WTC11 (cell line): ENCODE data around the gene TRIM38. TPM values are rescaled to one million over a fixed set of nuclear protein-coding genes. Genes with fewer than 3 reads are reported as not detected.

Experiments
- ATAC-seq: fragments of 200-7000 bp; cut with Tn5 transposase; 2 replicates; pipeline ENCODE4 v1.10.0; 2021; ENCODE audit warnings: mild to moderate bottlenecking, moderate library complexity
- CTCF ChIA-PET: fragments of 300-600 bp; sonication (Branson Sonifier 250); formaldehyde crosslinking; loops from one replicate; lab custom pipeline; 2021; ENCODE audit warnings: antibody characterized with exemption; lab: Charles Lee
- POLR2A ChIA-PET: fragments of 350-600 bp; sonication (Branson Sonifier 250); formaldehyde crosslinking; loops from one replicate; lab custom pipeline; 2021; ENCODE audit warnings: antibody characterized with exemption; lab: Charles Lee
- DNase-seq: peaks from one replicate; pipeline ENCODE4 v3.0.0; 2021; ENCODE audit warnings: low spot score
- H3K27ac Mint-ChIP-seq: 2 replicates; pipeline ENCODE4 v1.8.0; 2021; ENCODE audit warnings: mixed read lengths
- H3K27me3 Mint-ChIP-seq: 2 replicates; pipeline ENCODE4 v1.8.0; 2021; ENCODE audit warnings: low read depth, mild to moderate bottlenecking, moderate library complexity, mixed read lengths
- H3K36me3 Mint-ChIP-seq: 2 replicates; pipeline ENCODE4 v1.8.0; 2021; ENCODE audit warnings: mixed read lengths
- H3K4me1 Mint-ChIP-seq: 2 replicates; pipeline ENCODE4 v1.8.0; 2022; ENCODE audit warnings: mixed read lengths
- H3K4me3 Mint-ChIP-seq: 2 replicates; pipeline ENCODE4 v1.8.0; 2021; ENCODE audit warnings: mild to moderate bottlenecking, moderate library complexity, mixed read lengths
- H3K9me3 Mint-ChIP-seq: 2 replicates; pipeline ENCODE4 v1.8.0; 2021; ENCODE audit warnings: mixed read lengths
- AFF4 ChIP-seq: sonication (generic); formaldehyde crosslinking; IDR thresholded peaks from 2 replicates; pipeline ENCODE4 v1.8.1; 2023; ENCODE audit warnings: mild to moderate bottlenecking, missing genetic modification reagents, borderline replicate concordance
- E2F4 ChIP-seq: sonication (generic); formaldehyde crosslinking; IDR thresholded peaks from 2 replicates; pipeline ENCODE4 v1.8.1; 2022; ENCODE audit warnings: low read depth, mild to moderate bottlenecking, moderate library complexity, missing genetic modification reagents, borderline replicate concordance
- FOXK1 ChIP-seq: sonication (generic); formaldehyde crosslinking; IDR thresholded peaks from 2 replicates; pipeline ENCODE4 v1.8.0; 2022; ENCODE audit warnings: mild to moderate bottlenecking, moderate library complexity, missing genetic modification reagents
- GABPB1 ChIP-seq: sonication (generic); formaldehyde crosslinking; IDR thresholded peaks from 2 replicates; pipeline ENCODE4 v1.8.1; 2023; ENCODE audit warnings: mild to moderate bottlenecking, missing genetic modification reagents
- JUN ChIP-seq: sonication (generic); formaldehyde crosslinking; IDR thresholded peaks from 2 replicates; pipeline ENCODE4 v1.8.0; 2023; ENCODE audit warnings: mild to moderate bottlenecking, missing genetic modification reagents
- NFATC4 ChIP-seq: fragments of 250-450 bp; sonication (Bioruptor Pico); IDR thresholded peaks from 2 replicates; pipeline ENCODE4 v1.9.0; 2021; ENCODE audit warnings: mild to moderate bottlenecking
- USF2 ChIP-seq: sonication (generic); formaldehyde crosslinking; IDR thresholded peaks from 2 replicates; pipeline ENCODE4 v1.8.1; 2023; ENCODE audit warnings: mild to moderate bottlenecking, missing genetic modification reagents, moderate library complexity
- ZBTB43 ChIP-seq: sonication (generic); formaldehyde crosslinking; IDR thresholded peaks from 2 replicates; pipeline ENCODE4 v1.8.1; 2023; ENCODE audit warnings: mild to moderate bottlenecking, missing genetic modification reagents
- ZNF121 ChIP-seq: sonication (generic); formaldehyde crosslinking; IDR thresholded peaks from 2 replicates; pipeline ENCODE4 v1.8.0; 2023; ENCODE audit warnings: missing genetic modification reagents
- ZNF425 ChIP-seq: fragments of 250-450 bp; sonication (Bioruptor Pico); conservative IDR thresholded peaks from 2 replicates; pipeline ENCODE4 v1.9.0; 2021; ENCODE audit warnings: mild to moderate bottlenecking
- total RNA-seq: library from RNA; stranded (reverse); gene quantifications from 3 replicates; pipeline ENCODE4 v1.2.3, GENCODE V29; 2021
- TF ChIP-seq, protein P1 (sequence below): fragments of 250-450 bp; sonication (Bioruptor Pico); IDR thresholded peaks from 2 replicates; pipeline ENCODE4 v2.1.2; 2022; ENCODE audit warnings: mild to moderate bottlenecking, moderate library complexity
- TF ChIP-seq, protein P2 (sequence below): fragments of 250-450 bp; sonication (Bioruptor Pico); IDR thresholded peaks from 2 replicates; pipeline ENCODE4 v1.9.0; 2021; ENCODE audit warnings: mild to moderate bottlenecking
- TF ChIP-seq, protein P3 (sequence below): sonication (generic); formaldehyde crosslinking; IDR thresholded peaks from 2 replicates; pipeline ENCODE4 v1.8.0; 2022; ENCODE audit warnings: mild to moderate bottlenecking, missing genetic modification reagents
- TF ChIP-seq, protein P4 (sequence below): sonication (generic); formaldehyde crosslinking; IDR thresholded peaks from 2 replicates; pipeline ENCODE4 v1.8.1; 2023; ENCODE audit warnings: mild to moderate bottlenecking, missing genetic modification reagents
- TF ChIP-seq, protein P5 (sequence below): sonication (generic); formaldehyde crosslinking; IDR thresholded peaks from 2 replicates; pipeline ENCODE4 v1.8.0; 2022; ENCODE audit warnings: mild to moderate bottlenecking, missing genetic modification reagents

The TRIM38 gene
- total RNA-seq, 1 experiment from 2014 or later, result 1.6 TPM

DNA sequence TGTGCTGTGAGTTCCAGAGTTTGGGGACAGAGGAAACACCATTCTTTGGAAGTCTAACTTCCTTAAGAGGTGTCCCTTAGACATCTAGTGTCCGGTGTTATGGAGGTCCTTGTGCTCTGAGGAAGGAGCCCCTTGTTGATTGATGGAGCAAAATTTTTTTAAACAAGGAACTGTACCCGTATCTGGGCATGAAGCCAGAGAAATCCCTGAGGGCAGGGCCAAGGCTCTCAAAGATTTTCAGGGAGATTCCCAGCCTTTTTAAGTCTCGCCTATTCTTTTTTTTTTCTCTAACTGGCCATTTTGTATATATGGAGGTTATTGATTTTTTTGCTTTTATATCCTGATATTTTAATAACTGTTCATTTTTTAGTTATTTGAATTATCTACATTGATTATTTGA lies 45.9 kb downstream of the TRIM38 start:
- H3K9me3 Mint-ChIP-seq, result no peaks in the 10 kb centered on the region
- H3K36me3 Mint-ChIP-seq, result no peaks in the 10 kb centered on the region
- no peak for DNase-seq
- POLR2A ChIA-PET, result no interaction called here
- CTCF ChIA-PET, result interaction anchor here (2.4 kb wide), 1 partner anchor 16 kb away, joined by 10 read pairs; no protein-coding TSS in a partner anchor
- ATAC-seq, result no peak
- H3K27me3 Mint-ChIP-seq, result no peaks in the 10 kb centered on the region
- peaks cover 22% of the 10 kb centered on the region for H3K4me1 Mint-ChIP-seq
- no peak overlapping the region for H3K4me3 Mint-ChIP-seq
- H3K27ac Mint-ChIP-seq, result no peak overlapping the region
- TF ChIP-seq FOXK1 (CRISPR knock-in tag), result no peak
- no peak for TF ChIP-seq GABPB1
- TF ChIP-seq, protein P1, sequence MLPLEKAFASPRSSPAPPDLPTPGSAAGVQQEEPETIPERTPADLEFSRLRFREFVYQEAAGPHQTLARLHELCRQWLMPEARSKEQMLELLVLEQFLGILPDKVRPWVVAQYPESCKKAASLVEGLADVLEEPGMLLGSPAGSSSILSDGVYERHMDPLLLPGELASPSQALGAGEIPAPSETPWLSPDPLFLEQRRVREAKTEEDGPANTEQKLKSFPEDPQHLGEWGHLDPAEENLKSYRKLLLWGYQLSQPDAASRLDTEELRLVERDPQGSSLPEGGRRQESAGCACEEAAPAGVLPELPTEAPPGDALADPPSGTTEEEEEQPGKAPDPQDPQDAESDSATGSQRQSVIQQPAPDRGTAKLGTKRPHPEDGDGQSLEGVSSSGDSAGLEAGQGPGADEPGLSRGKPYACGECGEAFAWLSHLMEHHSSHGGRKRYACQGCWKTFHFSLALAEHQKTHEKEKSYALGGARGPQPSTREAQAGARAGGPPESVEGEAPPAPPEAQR, result no peak
- no peak for TF ChIP-seq ZBTB43
- no peak for TF ChIP-seq USF2 (CRISPR knock-in tag)
- TF ChIP-seq, protein P2, sequence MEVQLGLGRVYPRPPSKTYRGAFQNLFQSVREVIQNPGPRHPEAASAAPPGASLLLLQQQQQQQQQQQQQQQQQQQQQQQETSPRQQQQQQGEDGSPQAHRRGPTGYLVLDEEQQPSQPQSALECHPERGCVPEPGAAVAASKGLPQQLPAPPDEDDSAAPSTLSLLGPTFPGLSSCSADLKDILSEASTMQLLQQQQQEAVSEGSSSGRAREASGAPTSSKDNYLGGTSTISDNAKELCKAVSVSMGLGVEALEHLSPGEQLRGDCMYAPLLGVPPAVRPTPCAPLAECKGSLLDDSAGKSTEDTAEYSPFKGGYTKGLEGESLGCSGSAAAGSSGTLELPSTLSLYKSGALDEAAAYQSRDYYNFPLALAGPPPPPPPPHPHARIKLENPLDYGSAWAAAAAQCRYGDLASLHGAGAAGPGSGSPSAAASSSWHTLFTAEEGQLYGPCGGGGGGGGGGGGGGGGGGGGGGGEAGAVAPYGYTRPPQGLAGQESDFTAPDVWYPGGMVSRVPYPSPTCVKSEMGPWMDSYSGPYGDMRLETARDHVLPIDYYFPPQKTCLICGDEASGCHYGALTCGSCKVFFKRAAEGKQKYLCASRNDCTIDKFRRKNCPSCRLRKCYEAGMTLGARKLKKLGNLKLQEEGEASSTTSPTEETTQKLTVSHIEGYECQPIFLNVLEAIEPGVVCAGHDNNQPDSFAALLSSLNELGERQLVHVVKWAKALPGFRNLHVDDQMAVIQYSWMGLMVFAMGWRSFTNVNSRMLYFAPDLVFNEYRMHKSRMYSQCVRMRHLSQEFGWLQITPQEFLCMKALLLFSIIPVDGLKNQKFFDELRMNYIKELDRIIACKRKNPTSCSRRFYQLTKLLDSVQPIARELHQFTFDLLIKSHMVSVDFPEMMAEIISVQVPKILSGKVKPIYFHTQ (CRISPR knock-in tag), result no peak
- TF ChIP-seq, protein P3, sequence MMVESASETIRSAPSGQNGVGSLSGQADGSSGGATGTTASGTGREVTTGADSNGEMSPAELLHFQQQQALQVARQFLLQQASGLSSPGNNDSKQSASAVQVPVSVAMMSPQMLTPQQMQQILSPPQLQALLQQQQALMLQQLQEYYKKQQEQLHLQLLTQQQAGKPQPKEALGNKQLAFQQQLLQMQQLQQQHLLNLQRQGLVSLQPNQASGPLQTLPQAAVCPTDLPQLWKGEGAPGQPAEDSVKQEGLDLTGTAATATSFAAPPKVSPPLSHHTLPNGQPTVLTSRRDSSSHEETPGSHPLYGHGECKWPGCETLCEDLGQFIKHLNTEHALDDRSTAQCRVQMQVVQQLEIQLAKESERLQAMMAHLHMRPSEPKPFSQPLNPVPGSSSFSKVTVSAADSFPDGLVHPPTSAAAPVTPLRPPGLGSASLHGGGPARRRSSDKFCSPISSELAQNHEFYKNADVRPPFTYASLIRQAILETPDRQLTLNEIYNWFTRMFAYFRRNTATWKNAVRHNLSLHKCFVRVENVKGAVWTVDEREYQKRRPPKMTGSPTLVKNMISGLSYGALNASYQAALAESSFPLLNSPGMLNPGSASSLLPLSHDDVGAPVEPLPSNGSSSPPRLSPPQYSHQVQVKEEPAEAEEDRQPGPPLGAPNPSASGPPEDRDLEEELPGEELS, result no peak
- no peak for TF ChIP-seq ZNF425

GRCh38 chr6:26009817-26010216 lies 47.2 kb downstream of the TRIM38 start:
- DNase-seq (no peak), ATAC-seq (no peak)
- Mint-ChIP-seq H3K9me3 (no peaks in the 10 kb centered on the region), H3K27me3 (no peaks in the 10 kb centered on the region), H3K4me1 (peaks cover 22% of the 10 kb centered on the region), H3K36me3 (no peaks in the 10 kb centered on the region), H3K27ac (no peak overlapping the region), H3K4me3 (no peak overlapping the region)
- POLR2A ChIA-PET, result interaction anchor here (0.6 kb wide), 1 partner anchor 8 kb away, joined by 4 read pairs; no protein-coding TSS in a partner anchor
- CTCF ChIA-PET, result interaction anchor here (2.4 kb wide), 1 partner anchor 18 kb away, joined by 10 read pairs; no protein-coding TSS in a partner anchor
- TF ChIP-seq NFATC4 (CRISPR knock-in tag) (no peak), AFF4 (CRISPR knock-in tag) (no peak), JUN (CRISPR knock-in tag) (no peak), E2F4 (no peak), ZNF121 (CRISPR knock-in tag) (no peak)
- TF ChIP-seq, protein P4, sequence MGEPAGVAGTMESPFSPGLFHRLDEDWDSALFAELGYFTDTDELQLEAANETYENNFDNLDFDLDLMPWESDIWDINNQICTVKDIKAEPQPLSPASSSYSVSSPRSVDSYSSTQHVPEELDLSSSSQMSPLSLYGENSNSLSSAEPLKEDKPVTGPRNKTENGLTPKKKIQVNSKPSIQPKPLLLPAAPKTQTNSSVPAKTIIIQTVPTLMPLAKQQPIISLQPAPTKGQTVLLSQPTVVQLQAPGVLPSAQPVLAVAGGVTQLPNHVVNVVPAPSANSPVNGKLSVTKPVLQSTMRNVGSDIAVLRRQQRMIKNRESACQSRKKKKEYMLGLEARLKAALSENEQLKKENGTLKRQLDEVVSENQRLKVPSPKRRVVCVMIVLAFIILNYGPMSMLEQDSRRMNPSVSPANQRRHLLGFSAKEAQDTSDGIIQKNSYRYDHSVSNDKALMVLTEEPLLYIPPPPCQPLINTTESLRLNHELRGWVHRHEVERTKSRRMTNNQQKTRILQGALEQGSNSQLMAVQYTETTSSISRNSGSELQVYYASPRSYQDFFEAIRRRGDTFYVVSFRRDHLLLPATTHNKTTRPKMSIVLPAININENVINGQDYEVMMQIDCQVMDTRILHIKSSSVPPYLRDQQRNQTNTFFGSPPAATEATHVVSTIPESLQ (CRISPR knock-in tag), result no peak
- TF ChIP-seq, protein P5, sequence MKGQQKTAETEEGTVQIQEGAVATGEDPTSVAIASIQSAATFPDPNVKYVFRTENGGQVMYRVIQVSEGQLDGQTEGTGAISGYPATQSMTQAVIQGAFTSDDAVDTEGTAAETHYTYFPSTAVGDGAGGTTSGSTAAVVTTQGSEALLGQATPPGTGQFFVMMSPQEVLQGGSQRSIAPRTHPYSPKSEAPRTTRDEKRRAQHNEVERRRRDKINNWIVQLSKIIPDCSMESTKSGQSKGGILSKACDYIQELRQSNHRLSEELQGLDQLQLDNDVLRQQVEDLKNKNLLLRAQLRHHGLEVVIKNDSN (CRISPR knock-in tag), result no peak
